BLaER1 treated with 17β-estradiol and CSF1 and Interleukin-3, amounts not matched to agents 10 nM and 100 nM (cell line): Measurements from ENCODE around the gene GALNTL6.

Source experiments
- H3K27ac ChIP-seq, 11 experiments: shearing (Covaris generic); formaldehyde crosslinking; 2 replicates each; pipeline ENCODE4 v1.8.1; 2022
- H3K27me3 ChIP-seq, 11 experiments: shearing (Covaris generic); formaldehyde crosslinking; 2 replicates each; pipeline ENCODE4 v1.8.1; 2022
- H3K36me3 ChIP-seq, 11 experiments: shearing (Covaris generic); formaldehyde crosslinking; 2 replicates each; pipeline ENCODE4 v1.8.1; 2022
- H3K4me1 ChIP-seq, 10 experiments: shearing (Covaris generic); formaldehyde crosslinking; 2 replicates each; pipeline ENCODE4 v1.8.1; 2022
- H3K4me2 ChIP-seq, 11 experiments: shearing (Covaris generic); formaldehyde crosslinking; 2 replicates each; pipeline ENCODE4 v1.8.1; 2022
- H3K4me3 ChIP-seq, 10 experiments: shearing (Covaris generic); formaldehyde crosslinking; 2 replicates each; pipeline ENCODE4 v1.8.1; 2022
- H3K9ac ChIP-seq, 11 experiments: shearing (Covaris generic); formaldehyde crosslinking; 2 replicates each; pipeline ENCODE4 v1.8.1; 2022
- H3K9me3 ChIP-seq, 11 experiments: shearing (Covaris generic); formaldehyde crosslinking; replicated peaks in 1 of 11; 2 replicates each; pipeline ENCODE4 v1.8.1; 2022
- H4K20me1 ChIP-seq, 11 experiments: shearing (Covaris generic); formaldehyde crosslinking; 2 replicates each; pipeline ENCODE4 v1.8.1; 2022
- Cebpa-rat ChIP-seq, 11 experiments: shearing (Covaris generic); IDR thresholded peaks; 2 replicates each; pipeline ENCODE4 v1.8.1; 2022

Gene GALNTL6

DNA sequence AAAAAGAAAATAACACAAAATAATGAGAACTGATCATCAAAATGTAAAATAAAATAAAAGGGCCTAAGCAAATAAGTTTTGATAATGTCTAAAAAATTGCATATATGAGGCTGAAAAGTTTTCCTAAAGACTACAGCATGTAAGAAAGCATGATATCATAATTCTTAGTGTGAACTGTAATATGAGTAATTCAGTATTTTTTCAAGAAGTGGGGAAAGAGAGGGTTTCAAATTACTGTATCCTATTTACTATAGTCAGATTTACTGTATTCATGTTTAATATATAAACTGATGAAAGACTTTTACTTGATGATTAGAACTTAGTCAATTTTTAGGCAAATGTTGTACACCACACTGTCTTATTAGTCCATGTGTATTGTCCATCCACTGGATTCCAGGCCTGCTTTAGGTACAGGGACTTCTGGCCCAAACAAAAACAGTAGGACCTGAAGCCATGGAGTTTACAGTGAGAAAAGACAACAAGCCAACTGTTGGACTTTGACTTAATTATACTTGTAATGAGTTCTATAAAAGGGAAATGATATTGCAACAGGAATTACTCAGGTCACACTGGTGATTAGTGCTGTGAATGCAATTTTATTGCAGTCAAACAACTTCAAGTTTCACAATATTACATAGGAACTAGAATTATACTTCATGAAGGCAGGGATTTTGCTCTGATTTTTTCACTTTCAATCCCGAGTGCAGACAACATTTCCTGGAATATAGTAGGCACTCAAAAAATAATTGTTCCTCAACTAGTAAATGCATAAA is 837.7 kb downstream of the GALNTL6 start:
- H3K4me2 ChIP-seq, result peak overlapping the region in 3 of 11 experiments; percentile 18 to 47 (median 19); a peak in 5 of 22 replicates
- H3K27ac ChIP-seq, result peak overlapping the region in 2 of 11 experiments; percentile 9 to 35; a peak in 4 of 22 replicates
- no peak overlapping the region for H3K4me3 ChIP-seq
- H4K20me1 ChIP-seq, result no peaks in the 10 kb centered on the region
- H3K27me3 ChIP-seq, result no peaks in the 10 kb centered on the region
- H3K4me1 ChIP-seq, result peaks cover 6 to 49% (median 10%) of the 10 kb centered on the region in 10 experiments; a peak in 14 of 20 replicates
- no peak for TF ChIP-seq Cebpa-rat (IDR thresholded peaks at IDR 0.05)
- H3K9me3 ChIP-seq, result peaks cover 0 to 10% (median 0%) of the 10 kb centered on the region in 11 experiments; a peak in 2 of 22 replicates
- no peaks in the 10 kb centered on the region for H3K36me3 ChIP-seq
- H3K9ac ChIP-seq, result no peak overlapping the region

DNA sequence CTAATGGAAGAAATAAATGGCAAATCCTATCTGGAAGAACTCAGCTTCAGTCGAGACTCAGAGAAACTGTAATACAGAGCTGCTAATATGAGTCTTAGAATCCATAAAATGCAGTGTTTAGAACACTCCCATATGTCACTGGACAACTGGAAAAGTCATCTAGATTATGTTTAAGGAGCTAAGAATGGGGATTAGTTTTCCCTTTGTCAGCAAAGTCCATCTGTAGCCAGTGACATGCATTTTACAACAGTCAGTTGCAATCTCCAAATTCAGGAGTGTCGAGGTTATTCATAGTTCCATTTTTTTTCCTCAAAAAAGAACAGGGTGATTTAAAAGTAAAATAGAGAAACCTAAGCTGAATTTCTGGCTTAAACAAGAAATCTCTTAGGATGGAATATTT is 838.8 kb downstream of the GALNTL6 start:
- H3K36me3 ChIP-seq, result no peaks in the 10 kb centered on the region
- H3K4me2 ChIP-seq, result peak overlapping the region in 3 of 11 experiments; percentile 18 to 47 (median 27); a peak in 3 of 22 replicates
- H4K20me1 ChIP-seq, result no peaks in the 10 kb centered on the region
- H3K27ac ChIP-seq, result peak overlapping the region in 2 of 11 experiments; percentile 9 to 35; a peak in 1 of 22 replicates
- no peak for TF ChIP-seq Cebpa-rat (IDR thresholded peaks at IDR 0.05)
- H3K9ac ChIP-seq, result no peak overlapping the region
- H3K9me3 ChIP-seq, result peaks cover 0 to 10% (median 0%) of the 10 kb centered on the region in 11 experiments; a peak in 2 of 22 replicates
- no peak overlapping the region for H3K4me3 ChIP-seq
- H3K4me1 ChIP-seq, result peaks cover 6 to 49% (median 10%) of the 10 kb centered on the region in 10 experiments; a peak in 14 of 20 replicates
- no peaks in the 10 kb centered on the region for H3K27me3 ChIP-seq

DNA sequence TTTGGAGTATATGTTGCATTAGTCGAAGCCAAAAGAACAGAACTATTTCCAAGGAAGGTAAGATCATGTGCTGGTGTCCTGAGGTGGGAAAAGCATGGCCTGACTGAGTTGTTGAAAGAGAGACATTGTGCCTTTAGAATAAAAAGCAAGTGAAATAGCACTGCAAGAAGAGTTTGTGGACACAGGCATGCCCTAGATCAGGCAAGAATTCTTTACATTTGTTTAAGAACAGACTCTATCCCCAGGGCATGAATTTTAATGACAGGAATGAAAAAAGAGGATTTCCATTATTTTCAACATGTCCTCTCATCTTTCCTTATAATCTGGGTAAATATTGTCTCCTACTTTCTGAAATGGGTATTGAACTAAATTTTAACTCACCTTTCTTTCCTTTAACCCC is 839.2 kb downstream of the GALNTL6 start:
- Histone ChIP-seq H3K27ac (no peak overlapping the region), H3K9ac (no peak overlapping the region), H4K20me1 (no peaks in the 10 kb centered on the region), H3K4me2 (no peak overlapping the region), H3K4me3 (no peak overlapping the region), H3K27me3 (no peaks in the 10 kb centered on the region), H3K36me3 (no peaks in the 10 kb centered on the region), H3K9me3 (peaks cover 0 to 10% (median 0%) of the 10 kb centered on the region in 11 experiments; a peak in 2 of 22 replicates), H3K4me1 (peaks cover 6 to 49% (median 10%) of the 10 kb centered on the region in 10 experiments; a peak in 14 of 20 replicates)
- TF ChIP-seq Cebpa-rat (IDR thresholded peaks at IDR 0.05), result no peak

DNA sequence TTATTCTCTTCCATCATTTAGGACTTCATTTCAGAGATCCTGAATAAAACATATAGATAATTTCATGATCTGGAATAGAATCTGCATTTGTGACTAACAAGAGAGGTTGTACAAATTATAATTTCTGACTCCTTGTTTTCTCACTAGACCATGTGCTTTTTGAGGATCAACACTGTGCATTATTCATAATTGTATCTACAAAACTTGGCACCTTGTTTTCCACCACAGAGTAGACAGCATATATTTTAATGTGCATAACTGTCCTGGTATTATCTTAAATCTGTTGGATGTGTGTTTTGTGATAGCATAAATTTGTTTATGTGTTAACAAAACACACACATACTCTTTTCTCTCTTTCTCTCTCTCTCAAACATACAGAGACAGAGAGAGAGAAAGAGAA is 840.5 kb downstream of the GALNTL6 start:
- Histone ChIP-seq H4K20me1 (no peaks in the 10 kb centered on the region), H3K36me3 (no peaks in the 10 kb centered on the region), H3K27ac (no peak overlapping the region), H3K4me3 (no peak overlapping the region), H3K9ac (no peak overlapping the region), H3K4me2 (peak overlapping the region in 1 of 11 experiments; percentile 45; a peak in 1 of 22 replicates), H3K27me3 (no peaks in the 10 kb centered on the region), H3K9me3 (peaks cover 0 to 10% (median 0%) of the 10 kb centered on the region in 11 experiments; a peak in 2 of 22 replicates), H3K4me1 (peaks cover 6 to 48% (median 10%) of the 10 kb centered on the region in 10 experiments; a peak in 14 of 20 replicates)
- TF ChIP-seq Cebpa-rat (IDR thresholded peaks at IDR 0.05), result no peak

DNA sequence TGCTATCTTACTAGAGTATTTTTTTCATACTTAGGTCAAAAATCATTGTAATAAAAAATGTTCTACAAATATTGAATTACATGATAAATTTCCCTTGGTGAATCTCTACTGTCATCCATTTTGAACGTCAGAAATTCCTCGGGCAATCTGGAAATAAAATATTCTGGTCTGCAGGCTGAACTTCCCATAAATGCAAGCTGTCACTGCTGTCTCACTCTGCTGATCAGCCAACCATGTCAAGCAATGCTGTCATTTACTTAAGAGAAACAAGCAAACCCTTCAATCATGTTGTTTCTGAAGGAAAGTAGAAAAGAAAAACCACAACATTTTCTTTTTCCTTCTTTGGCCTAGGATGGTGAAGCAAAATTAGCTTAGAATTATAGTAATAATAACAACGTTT is 841.3 kb downstream of the GALNTL6 start:
- H3K4me1 ChIP-seq, result peaks cover 6 to 40% (median 10%) of the 10 kb centered on the region in 10 experiments; a peak in 14 of 20 replicates
- no peak overlapping the region for H3K27ac ChIP-seq
- H3K27me3 ChIP-seq, result no peaks in the 10 kb centered on the region
- H3K4me2 ChIP-seq, result peak overlapping the region in 10 of 11 experiments; percentile 3 to 48 (median 20); a peak in 11 of 22 replicates
- peaks cover 0 to 10% (median 0%) of the 10 kb centered on the region in 11 experiments; a peak in 2 of 22 replicates for H3K9me3 ChIP-seq
- H3K36me3 ChIP-seq, result no peaks in the 10 kb centered on the region
- H4K20me1 ChIP-seq, result no peaks in the 10 kb centered on the region
- H3K4me3 ChIP-seq, result no peak overlapping the region
- TF ChIP-seq Cebpa-rat (IDR thresholded peaks at IDR 0.05), result no peak
- H3K9ac ChIP-seq, result no peak overlapping the region

DNA sequence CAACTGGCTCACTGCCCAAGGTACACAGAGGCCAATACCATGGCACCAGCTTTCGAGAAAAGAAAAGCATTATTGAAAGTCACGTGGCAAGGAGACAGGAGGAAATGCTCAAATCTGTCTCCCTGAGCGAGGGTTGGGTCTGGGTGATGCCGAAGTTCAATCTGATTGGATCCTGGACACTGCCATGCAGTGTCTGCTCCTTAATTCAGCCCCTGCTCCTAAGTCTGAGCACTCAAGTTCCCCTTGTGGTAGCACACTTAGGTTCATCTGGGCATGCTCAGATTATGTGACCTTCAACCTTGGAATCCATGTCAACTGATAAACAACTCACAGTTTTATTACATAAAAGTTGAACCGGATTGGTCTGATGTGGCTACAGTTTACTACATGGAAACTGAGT is 842.9 kb downstream of the GALNTL6 start:
- H3K27me3 ChIP-seq, result no peaks in the 10 kb centered on the region
- H3K36me3 ChIP-seq, result no peaks in the 10 kb centered on the region
- no peaks in the 10 kb centered on the region for H4K20me1 ChIP-seq
- no peak overlapping the region for H3K27ac ChIP-seq
- no peak overlapping the region for H3K4me2 ChIP-seq
- TF ChIP-seq Cebpa-rat (IDR thresholded peaks at IDR 0.05), result no peak
- H3K4me1 ChIP-seq, result peaks cover 6 to 26% (median 10%) of the 10 kb centered on the region in 10 experiments; a peak in 14 of 20 replicates
- peaks cover 0 to 10% (median 0%) of the 10 kb centered on the region in 11 experiments; a peak in 2 of 22 replicates for H3K9me3 ChIP-seq
- H3K9ac ChIP-seq, result no peak overlapping the region
- no peak overlapping the region for H3K4me3 ChIP-seq

DNA sequence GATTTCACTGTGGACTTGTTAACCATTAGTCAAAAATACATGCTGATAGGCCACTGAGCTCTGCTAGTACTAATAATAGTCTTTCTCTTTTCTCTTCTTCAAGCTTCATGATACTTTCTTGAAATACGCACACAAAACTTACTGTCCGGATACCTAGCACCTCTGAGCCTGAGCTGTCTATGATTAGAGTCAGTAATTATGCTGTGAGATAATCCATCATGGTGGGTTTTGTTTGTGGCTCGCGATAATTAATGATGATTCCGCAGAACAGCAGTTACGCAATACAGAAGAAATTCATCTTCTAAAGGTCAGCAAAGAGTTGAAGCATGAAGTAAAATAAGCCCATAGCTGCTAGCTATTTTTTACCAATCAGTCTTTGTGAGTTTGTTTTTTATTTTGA is 843.9 kb downstream of the GALNTL6 start:
- no peak overlapping the region for H3K27ac ChIP-seq
- H3K27me3 ChIP-seq, result no peaks in the 10 kb centered on the region
- no peak overlapping the region for H3K9ac ChIP-seq
- 0 out of 22 replicates have a peak, but pooled peaks cover 0 to 5% (median 0%) of the 10 kb centered on the region in 11 experiments for H3K9me3 ChIP-seq
- no peak overlapping the region for H3K4me3 ChIP-seq
- TF ChIP-seq Cebpa-rat (IDR thresholded peaks at IDR 0.05), result peak in 6 of 11 experiments; percentile 31 to 85 (median 60); a peak in 7 of 22 replicates
- no peaks in the 10 kb centered on the region; a peak in 1 of 22 replicates for H4K20me1 ChIP-seq
- H3K36me3 ChIP-seq, result no peaks in the 10 kb centered on the region
- peaks cover 6 to 16% (median 10%) of the 10 kb centered on the region in 10 experiments; a peak in 14 of 20 replicates for H3K4me1 ChIP-seq
- no peak overlapping the region for H3K4me2 ChIP-seq

DNA sequence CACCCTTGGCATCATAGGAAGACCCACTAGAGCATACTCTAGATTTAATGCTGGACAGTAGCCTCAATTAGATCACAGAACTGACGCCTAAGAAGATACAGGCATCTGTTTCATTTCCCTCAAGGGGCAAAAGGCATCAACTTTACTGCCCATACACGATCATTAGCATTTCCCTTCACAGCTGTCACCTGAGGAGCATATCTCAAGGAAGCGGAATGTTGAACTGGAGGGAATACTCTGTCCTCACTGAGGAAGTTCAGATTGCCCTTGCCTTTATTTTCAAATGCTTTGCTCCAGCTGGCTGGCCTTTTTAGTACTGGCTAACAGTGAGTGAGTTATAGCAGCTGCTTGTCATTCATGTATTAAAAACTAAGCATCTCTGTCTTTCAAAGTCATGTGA is 847.0 kb downstream of the GALNTL6 start:
- 0 out of 22 replicates have a peak, but pooled peaks cover 0 to 5% (median 0%) of the 10 kb centered on the region in 11 experiments for H3K9me3 ChIP-seq
- no peak overlapping the region for H3K4me2 ChIP-seq
- no peak overlapping the region for H3K27ac ChIP-seq
- TF ChIP-seq Cebpa-rat (IDR thresholded peaks at IDR 0.05), result no peak
- H3K36me3 ChIP-seq, result no peaks in the 10 kb centered on the region
- H3K27me3 ChIP-seq, result no peaks in the 10 kb centered on the region
- H3K4me3 ChIP-seq, result no peak overlapping the region
- no peaks in the 10 kb centered on the region; a peak in 1 of 22 replicates for H4K20me1 ChIP-seq
- H3K9ac ChIP-seq, result no peak overlapping the region
- peaks cover 0 to 11% (median 0%) of the 10 kb centered on the region in 10 experiments; a peak in 8 of 20 replicates for H3K4me1 ChIP-seq

DNA sequence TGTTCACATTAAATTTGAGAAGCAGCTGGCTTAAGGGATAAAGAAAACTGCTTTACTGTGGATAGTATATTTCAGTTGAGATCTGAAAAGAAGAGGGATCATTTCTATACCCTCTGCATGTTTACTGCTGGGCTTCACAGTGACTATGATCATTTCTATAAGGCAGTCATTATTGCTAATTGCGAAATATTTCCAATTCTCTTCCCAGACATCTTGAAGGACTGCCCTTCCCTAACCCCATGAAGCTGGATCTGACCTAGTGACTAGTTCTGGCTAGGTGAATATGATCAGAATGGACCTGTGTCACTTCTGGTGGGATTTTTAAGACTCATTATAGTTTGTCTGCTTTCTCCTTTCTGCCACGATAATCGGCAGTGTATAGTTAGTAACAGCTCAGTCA is 848.9 kb downstream of the GALNTL6 start:
- peaks cover 0 to 11% (median 0%) of the 10 kb centered on the region in 10 experiments; a peak in 7 of 20 replicates for H3K4me1 ChIP-seq
- no peak overlapping the region for H3K4me2 ChIP-seq
- peak in 3 of 11 experiments; percentile 38 to 66 (median 53); a peak in 5 of 22 replicates for TF ChIP-seq Cebpa-rat (IDR thresholded peaks at IDR 0.05)
- 0 out of 22 replicates have a peak, but pooled peaks cover 0 to 5% (median 0%) of the 10 kb centered on the region in 11 experiments for H3K9me3 ChIP-seq
- H3K27me3 ChIP-seq, result no peaks in the 10 kb centered on the region
- no peaks in the 10 kb centered on the region for H3K36me3 ChIP-seq
- H3K9ac ChIP-seq, result no peak overlapping the region
- no peak overlapping the region for H3K27ac ChIP-seq
- no peak overlapping the region for H3K4me3 ChIP-seq
- H4K20me1 ChIP-seq, result no peaks in the 10 kb centered on the region; a peak in 1 of 22 replicates
